SK-N-SH treated with all-trans-retinoic acid at 6 μM for 48 hours (cell line): ENCODE results near the gene GRIK4.

Experiments
- ESRRG ChIP-seq: fragments of 250-450 bp; sonication (Bioruptor Pico); IDR thresholded peaks from 2 replicates; pipeline ENCODE4 v1.6.1; 2021; ENCODE audit warnings: mild to moderate bottlenecking
- ZFP30 ChIP-seq: fragments of 450-650 bp; formaldehyde crosslinking; IDR thresholded peaks from 2 replicates; pipeline ENCODE4 v1.5.0; 2022; ENCODE audit warnings: mild to moderate bottlenecking, moderate library complexity
- TF ChIP-seq, protein P1 (sequence below): fragments of 250-450 bp; sonication (Bioruptor Pico); IDR thresholded peaks from 2 replicates; pipeline ENCODE4 v1.5.1; 2020; ENCODE audit warnings: low read depth, mild to moderate bottlenecking, moderate library complexity

DNA sequence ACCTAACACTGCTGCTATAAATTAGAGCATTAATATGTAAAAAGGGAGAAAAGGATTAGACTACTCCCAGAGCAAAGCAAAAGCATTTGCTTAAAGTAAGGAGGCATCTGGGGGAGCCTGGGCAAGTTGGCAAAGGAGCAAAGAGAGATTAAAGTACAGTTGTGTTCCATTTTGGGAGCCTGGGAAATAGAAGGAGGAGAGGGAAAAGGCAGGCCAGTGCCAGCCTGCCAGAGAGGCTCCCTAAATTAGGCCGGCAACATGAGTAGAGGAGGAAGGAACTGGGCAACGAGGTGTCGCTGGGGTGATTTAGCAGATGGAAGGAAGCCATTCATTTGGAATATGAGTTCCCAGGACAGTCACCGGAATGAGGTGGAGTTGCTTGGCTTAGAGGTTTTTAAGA, 326.1 kb downstream of the GRIK4 start:
- TF ChIP-seq ZFP30 (CRISPR knock-in tag) = no peak
- TF ChIP-seq, protein P1, sequence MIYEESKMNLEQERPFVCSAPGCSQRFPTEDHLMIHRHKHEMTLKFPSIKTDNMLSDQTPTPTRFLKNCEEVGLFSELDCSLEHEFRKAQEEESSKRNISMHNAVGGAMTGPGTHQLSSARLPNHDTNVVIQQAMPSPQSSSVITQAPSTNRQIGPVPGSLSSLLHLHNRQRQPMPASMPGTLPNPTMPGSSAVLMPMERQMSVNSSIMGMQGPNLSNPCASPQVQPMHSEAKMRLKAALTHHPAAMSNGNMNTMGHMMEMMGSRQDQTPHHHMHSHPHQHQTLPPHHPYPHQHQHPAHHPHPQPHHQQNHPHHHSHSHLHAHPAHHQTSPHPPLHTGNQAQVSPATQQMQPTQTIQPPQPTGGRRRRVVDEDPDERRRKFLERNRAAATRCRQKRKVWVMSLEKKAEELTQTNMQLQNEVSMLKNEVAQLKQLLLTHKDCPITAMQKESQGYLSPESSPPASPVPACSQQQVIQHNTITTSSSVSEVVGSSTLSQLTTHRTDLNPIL (CRISPR knock-in tag) = no peak
- no peak for TF ChIP-seq ESRRG
